ENCODE measurements around the gene TRIP10. TPM values are rescaled to one million over a fixed set of nuclear protein-coding genes. Genes with fewer than 3 reads are reported as not detected.
A peak's percentile ranks its signal among the peaks of the same experiment; 100 is the strongest.

Gene TRIP10
- total and polyA plus RNA-seq, 2 of the 13 experiments (the other 11 are each of a cell fraction or from before 2014, with no cell fraction given): 32.5 to 33.2 TPM

- TF ChIP-seq DMTF1 (CRISPR knock-in tag; IDR thresholded peaks at IDR 0.05) (no peak), ZNF777 (CRISPR knock-in tag; IDR thresholded peaks at IDR 0.05) (no peak), MTF2 (CRISPR knock-in tag; IDR thresholded peaks at IDR 0.05; ENCODE audit: borderline replicate concordance) (no peak), ZFP90 (CRISPR knock-in tag; IDR thresholded peaks at IDR 0.05; ENCODE audit: borderline replicate concordance) (no peak), ZKSCAN1 (IDR thresholded peaks at IDR 0.05; ENCODE audit: low read length) (no peak), TARDBP (CRISPR knock-in tag; IDR thresholded peaks at IDR 0.05) (peak; percentile 77; the same call in 1 of the 2 replicates), SAP130 (CRISPR knock-in tag; IDR thresholded peaks at IDR 0.05; ENCODE audit: low read depth) (peak; percentile 90), ZBTB42 (CRISPR knock-in tag; IDR thresholded peaks at IDR 0.05) (no peak), ZNF687 (CRISPR knock-in tag; IDR thresholded peaks at IDR 0.05) (peak; percentile 69), KIAA2018 (CRISPR knock-in tag; IDR thresholded peaks at IDR 0.05; ENCODE audit: borderline replicate concordance) (no peak), ZNF160 (CRISPR knock-in tag; IDR thresholded peaks at IDR 0.05) (no peak), ZNF276 (CRISPR knock-in tag; IDR thresholded peaks at IDR 0.05; ENCODE audit: low read depth) (no peak), ZNF333 (CRISPR knock-in tag; IDR thresholded peaks at IDR 0.05; ENCODE audit: borderline replicate concordance) (no peak)
Measured at GRCh38 chr19:6723108-6723618, 16.3 kb upstream of the TRIP10 start (continued).

Measured in HepG2 (cell line).